K562 (cell line): ENCODE data around the gene STK11.

Source experiments
- ATF1 ChIP-seq, 2 experiments: fragments of 450-650 bp in 1 of 2; IDR thresholded peaks; 2 replicates each; pipeline ENCODE4 v1.6.1; 2016; ENCODE audit warnings: missing compliant biosample characterization in 1 of 2, missing genetic modification characterization in 1 of 2
- FOXJ3 ChIP-seq: sonication (generic); formaldehyde crosslinking; IDR thresholded peaks from 2 replicates; pipeline ENCODE4 v1.4.0; 2020; ENCODE audit warnings: mild to moderate bottlenecking, missing genetic modification reagents
- POLR2AphosphoS5 ChIP-seq: IDR thresholded peaks from 2 replicates; pipeline ENCODE4 v1.6.1; 2011; ENCODE audit warnings: mild to moderate bottlenecking, low read depth, low read length, moderate library complexity; ENCODE audit not compliant: control insufficient read depth, insufficient read depth
- TF ChIP-seq, protein P1 (sequence below): sonication (generic); formaldehyde crosslinking; IDR thresholded peaks from 2 replicates; pipeline ENCODE4 v1.8.0; 2022; ENCODE audit warnings: missing genetic modification reagents, mild to moderate bottlenecking, borderline replicate concordance

DNA sequence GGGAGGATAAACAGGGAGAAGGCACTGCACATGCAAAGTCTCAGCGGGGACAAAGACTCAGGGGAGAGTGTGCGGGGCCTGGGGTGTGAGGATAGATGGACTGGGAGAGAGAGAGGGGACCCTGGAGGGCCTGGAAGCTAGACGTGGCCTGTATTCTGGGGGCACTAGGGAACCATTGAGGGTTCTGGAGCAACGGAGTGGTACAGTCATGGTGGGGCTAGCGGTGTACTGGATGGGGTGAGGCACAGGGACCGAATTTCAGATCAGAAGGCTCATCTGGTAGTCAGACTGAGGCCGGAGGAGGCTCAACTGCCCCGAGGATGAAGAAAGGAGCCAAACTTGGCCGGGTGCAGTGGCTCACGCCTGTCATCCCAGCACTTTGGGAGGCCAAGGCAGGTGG is 23.5 kb upstream of the STK11 start:
- TF ChIP-seq FOXJ3 (CRISPR knock-in tag) (no peak), POLR2AphosphoS5 (no peak), ATF1 (CRISPR knock-in tag; IDR thresholded peaks at IDR 0.05) (no peak), ATF1 (tag; IDR thresholded peaks at IDR 0.05) (no peak)
- TF ChIP-seq, protein P1, sequence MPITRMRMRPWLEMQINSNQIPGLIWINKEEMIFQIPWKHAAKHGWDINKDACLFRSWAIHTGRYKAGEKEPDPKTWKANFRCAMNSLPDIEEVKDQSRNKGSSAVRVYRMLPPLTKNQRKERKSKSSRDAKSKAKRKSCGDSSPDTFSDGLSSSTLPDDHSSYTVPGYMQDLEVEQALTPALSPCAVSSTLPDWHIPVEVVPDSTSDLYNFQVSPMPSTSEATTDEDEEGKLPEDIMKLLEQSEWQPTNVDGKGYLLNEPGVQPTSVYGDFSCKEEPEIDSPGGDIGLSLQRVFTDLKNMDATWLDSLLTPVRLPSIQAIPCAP (CRISPR knock-in tag), result no peak
